SK-N-DZ (cell line): ENCODE data around the gene ANKRD65.
"Not testable (repeated sequence)": the region's sequence is repeated elsewhere in the genome, so short reads cannot be mapped to it uniquely, and the experiment has no call there.

Experiments used
- DNase-seq: peaks from one replicate; pipeline ENCODE4 v3.0.0-alpha.2; 2015; ENCODE audit warnings: low spot score

ANKRD65 gene

GRCh38 chr1:1430992-1431844 is 10.1 kb upstream of the ANKRD65 start:
- DNase-seq = no peak

GRCh38 chr1:1430114-1430982 is 9.3 kb upstream of the ANKRD65 start:
- no peak for DNase-seq

GRCh38 chr1:1429671-1430073 is 8.6 kb upstream of the ANKRD65 start:
- DNase-seq = no peak

GRCh38 chr1:1428967-1429366 is 7.9 kb upstream of the ANKRD65 start:
- DNase-seq = not testable (repeated sequence)

GRCh38 chr1:1428174-1428573 is 7.1 kb upstream of the ANKRD65 start:
- no peak for DNase-seq

- DNase-seq = no peak
These were observed 6.7 kb upstream of the ANKRD65 start for GRCh38 chr1:1427820-1428148.

GRCh38 chr1:1427106-1427819 is 6.2 kb upstream of the ANKRD65 start:
- no peak for DNase-seq

GRCh38 chr1:1426496-1427105 is 5.5 kb upstream of the ANKRD65 start:
- no peak for DNase-seq

GRCh38 chr1:1425753-1426495 is 4.8 kb upstream of the ANKRD65 start:
- no peak for DNase-seq

- no peak for DNase-seq
These were observed 4.3 kb upstream of the ANKRD65 start for GRCh38 chr1:1425426-1425752.

GRCh38 chr1:1424707-1425106 is 3.6 kb upstream of the ANKRD65 start:
- DNase-seq = no peak

GRCh38 chr1:1423245-1423597 is 2.1 kb upstream of the ANKRD65 start:
- DNase-seq = no peak

GRCh38 chr1:1422465-1423244 is 1.6 kb upstream of the ANKRD65 start:
- no peak for DNase-seq

GRCh38 chr1:1421907-1422464 is 910 bp upstream of the ANKRD65 start:
- no peak for DNase-seq

GRCh38 chr1:1420654-1421141 is 378 bp downstream of the ANKRD65 start:
- DNase-seq = no peak

GRCh38 chr1:1419813-1420653 is 1.0 kb downstream of the ANKRD65 start:
- no peak for DNase-seq

GRCh38 chr1:1419363-1419812 is 1.7 kb downstream of the ANKRD65 start:
- DNase-seq = no peak

- DNase-seq = no peak
These were observed 2.4 kb downstream of the ANKRD65 start for GRCh38 chr1:1418464-1419362.
